ENCODE results near the gene LILRB5. TPM values are rescaled to one million over a fixed set of nuclear protein-coding genes. Genes with fewer than 3 reads are reported as not detected.
"Not testable (repeated sequence)": the region's sequence is repeated elsewhere in the genome, so short reads cannot be mapped to it uniquely, and the experiment has no call there.

The LILRB5 gene
- total RNA-seq, 4 donors from 2014 or later, result 12.5 to 17.5 (median 15.1) TPM

DNA sequence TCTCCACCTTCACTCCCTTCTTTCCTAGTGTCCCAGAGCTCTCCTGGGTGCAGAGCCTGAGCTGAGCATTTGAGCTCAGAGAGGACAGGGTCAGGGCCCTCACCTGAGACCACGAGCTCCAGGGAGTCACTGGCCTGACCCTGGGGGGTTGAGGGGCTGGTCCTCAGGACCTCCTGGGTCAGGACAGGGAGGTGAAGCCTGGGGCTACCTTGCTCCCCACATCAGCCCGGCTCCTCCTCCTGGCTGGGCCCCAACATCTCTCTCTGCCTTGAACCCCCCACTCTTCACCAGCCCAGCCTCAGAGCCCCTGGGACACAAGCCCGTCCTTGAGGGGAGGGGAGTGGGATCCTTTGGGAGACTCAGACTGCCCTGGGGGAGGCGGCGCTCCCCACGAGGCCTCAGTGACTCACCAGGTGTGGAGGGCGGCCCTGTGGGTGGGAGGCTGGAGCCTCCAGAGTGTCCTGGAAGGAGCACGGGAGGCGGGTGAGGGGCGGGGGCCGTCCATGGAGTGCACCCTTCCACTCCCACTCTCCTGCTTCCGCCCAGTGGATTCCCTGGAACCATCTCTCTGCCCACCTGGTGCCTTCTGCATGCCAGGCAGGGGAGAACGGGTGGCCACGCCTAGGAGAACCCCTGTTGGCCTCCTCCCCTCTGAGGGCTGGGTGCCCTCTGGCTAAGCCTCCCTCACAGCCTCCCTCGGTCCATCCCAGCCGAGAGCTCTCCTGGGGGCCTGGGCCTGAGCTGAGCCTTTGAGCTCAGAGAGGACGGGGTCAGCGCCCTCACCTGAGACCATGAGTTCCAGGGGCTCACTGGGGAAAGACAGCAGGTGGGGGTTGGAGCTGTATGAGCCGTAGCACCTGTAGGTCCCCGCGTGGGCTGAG lies 17.3 kb downstream of the LILRB5 start:
- not testable (repeated sequence) for H3K4me3 ChIP-seq, H3K9me3 ChIP-seq, H3K27ac ChIP-seq, H3K36me3 ChIP-seq, H3K4me1 ChIP-seq
- ATAC-seq, result peak; percentile 19
- WGBS, 2 donors (ENCODE audit: low coverage in 1 of 2), result 20% methylated on average over 1 of the region's 21 CpGs; no CpG with 5 or more reads in 1 of the 2 donors
- peaks cover 23% of the 10 kb centered on the region for H3K27me3 ChIP-seq

DNA sequence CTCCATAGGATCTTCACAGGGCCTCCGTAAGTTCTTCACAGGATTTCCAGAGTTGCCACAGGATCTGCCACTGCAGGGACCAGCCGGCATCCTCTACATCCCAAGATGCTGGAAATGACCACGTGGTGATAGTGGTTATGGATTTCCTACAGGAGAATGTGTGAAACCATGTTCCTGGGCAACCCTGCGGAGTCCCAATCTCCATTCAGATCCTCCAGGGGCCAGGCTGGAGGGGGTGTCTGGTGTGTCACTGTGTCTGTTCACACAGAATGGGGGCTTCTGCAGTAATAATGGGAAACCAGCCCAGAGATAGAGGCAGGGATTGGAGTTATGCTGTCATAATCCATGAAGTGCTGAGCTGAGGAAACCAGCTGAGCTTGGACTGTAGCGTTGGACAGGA lies 23.1 kb downstream of the LILRB5 start:
- Histone ChIP-seq H3K36me3 (no peaks in the 10 kb centered on the region), H3K27me3 (peaks cover 43% of the 10 kb centered on the region), H3K4me1 (peaks cover 0 to 3% (median 0%) of the 10 kb centered on the region in 3 donors), H3K9me3 (peaks cover 0 to 10% (median 0%) of the 10 kb centered on the region in 3 donors), H3K27ac (no peak overlapping the region), H3K4me3 (no peak overlapping the region)
- no peak for ATAC-seq
- TF ChIP-seq POLR2A (IDR thresholded peaks at IDR 0.05), result no peak
- TF ChIP-seq POLR2AphosphoS5 (IDR thresholded peaks at IDR 0.05), result no peak
- TF ChIP-seq EP300 (IDR thresholded peaks at IDR 0.05), result no peak
- TF ChIP-seq, protein P1, sequence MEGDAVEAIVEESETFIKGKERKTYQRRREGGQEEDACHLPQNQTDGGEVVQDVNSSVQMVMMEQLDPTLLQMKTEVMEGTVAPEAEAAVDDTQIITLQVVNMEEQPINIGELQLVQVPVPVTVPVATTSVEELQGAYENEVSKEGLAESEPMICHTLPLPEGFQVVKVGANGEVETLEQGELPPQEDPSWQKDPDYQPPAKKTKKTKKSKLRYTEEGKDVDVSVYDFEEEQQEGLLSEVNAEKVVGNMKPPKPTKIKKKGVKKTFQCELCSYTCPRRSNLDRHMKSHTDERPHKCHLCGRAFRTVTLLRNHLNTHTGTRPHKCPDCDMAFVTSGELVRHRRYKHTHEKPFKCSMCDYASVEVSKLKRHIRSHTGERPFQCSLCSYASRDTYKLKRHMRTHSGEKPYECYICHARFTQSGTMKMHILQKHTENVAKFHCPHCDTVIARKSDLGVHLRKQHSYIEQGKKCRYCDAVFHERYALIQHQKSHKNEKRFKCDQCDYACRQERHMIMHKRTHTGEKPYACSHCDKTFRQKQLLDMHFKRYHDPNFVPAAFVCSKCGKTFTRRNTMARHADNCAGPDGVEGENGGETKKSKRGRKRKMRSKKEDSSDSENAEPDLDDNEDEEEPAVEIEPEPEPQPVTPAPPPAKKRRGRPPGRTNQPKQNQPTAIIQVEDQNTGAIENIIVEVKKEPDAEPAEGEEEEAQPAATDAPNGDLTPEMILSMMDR (IDR thresholded peaks at IDR 0.05), result no peak
- 43 to 88% methylated on average over 1 to 4 of the region's 5 CpGs for WGBS, 2 donors (ENCODE audit: low coverage in 1 of 2)

DNA sequence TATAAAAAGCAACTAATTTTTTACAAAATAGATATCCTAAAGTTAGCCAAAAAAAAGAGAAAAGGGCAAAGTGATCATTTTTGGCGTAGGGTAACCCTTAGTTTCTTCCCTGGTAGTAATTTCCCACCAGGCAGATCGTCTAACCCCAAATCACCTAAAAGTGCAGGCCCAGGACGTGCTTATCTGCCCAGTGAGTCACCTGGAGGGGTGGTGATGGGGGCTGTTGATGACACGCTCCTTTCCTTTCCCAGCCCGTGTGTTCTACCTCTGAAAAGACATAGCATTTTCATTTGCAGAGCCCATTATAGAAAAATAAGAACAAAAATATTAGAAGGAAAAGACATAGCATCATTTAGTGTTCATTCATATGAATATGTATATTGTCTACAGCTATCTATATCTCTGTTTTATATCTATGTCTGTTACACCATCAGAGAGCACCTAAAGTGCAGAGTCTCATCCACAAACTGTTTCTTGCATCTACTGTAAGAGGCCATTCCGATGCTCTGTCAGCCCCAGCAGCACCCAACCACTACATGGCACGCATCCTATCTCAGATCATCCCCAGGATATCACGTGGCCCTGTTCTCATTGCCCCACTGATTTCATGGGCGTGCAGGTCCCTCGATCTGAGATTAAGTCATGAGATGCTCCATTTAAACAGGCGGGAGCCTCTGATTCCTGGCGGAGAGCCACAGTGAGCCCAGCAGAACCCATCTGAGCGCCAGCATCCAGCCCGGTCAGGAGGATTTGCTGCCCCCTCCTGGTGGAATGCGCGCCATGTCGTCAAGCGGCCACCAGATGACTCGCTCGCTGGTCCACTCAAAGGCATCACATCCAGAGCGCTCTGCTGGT lies 25.8 kb downstream of the LILRB5 start:
- 18 to 23% methylated on average over 11 to 16 of the region's 21 CpGs for WGBS, 2 donors (ENCODE audit: low coverage in 1 of 2)
- Histone ChIP-seq H3K9me3 (peaks cover 0 to 10% (median 0%) of the 10 kb centered on the region in 3 donors), H3K27ac (no peak overlapping the region), H3K4me3 (no peak overlapping the region), H3K36me3 (no peaks in the 10 kb centered on the region), H3K27me3 (peaks cover 49% of the 10 kb centered on the region), H3K4me1 (peaks cover 0 to 3% (median 0%) of the 10 kb centered on the region in 3 donors)
- TF ChIP-seq, protein P1 (IDR thresholded peaks at IDR 0.05), result peak; percentile 73 to 91 (median 84)
- TF ChIP-seq EP300 (IDR thresholded peaks at IDR 0.05), result no peak
- TF ChIP-seq POLR2A (IDR thresholded peaks at IDR 0.05), result no peak
- peak; percentile 47 for TF ChIP-seq POLR2AphosphoS5 (IDR thresholded peaks at IDR 0.05)
- peak; percentile 91 for ATAC-seq

DNA sequence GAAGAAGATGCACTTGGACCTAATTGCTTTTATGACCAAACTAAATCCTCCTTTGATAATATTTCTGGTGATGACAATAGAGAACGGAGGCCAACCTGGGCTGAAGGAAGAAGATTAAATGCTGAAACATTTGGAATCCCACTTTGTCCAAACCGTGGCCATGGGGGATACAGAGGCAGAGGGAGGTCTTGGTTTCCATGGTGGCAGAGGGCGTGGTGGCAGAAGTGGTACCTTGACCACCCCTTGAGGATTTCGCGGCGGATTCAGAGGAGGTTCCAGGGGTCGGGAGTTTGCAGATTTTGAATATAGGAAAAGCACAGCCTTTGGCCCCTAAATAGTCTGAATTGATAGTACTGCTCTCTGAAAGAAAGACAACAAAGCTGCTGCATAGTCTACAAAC lies 27.0 kb downstream of the LILRB5 start:
- ATAC-seq, result no peak
- no peak for TF ChIP-seq POLR2A (IDR thresholded peaks at IDR 0.05)
- TF ChIP-seq EP300 (IDR thresholded peaks at IDR 0.05), result no peak
- TF ChIP-seq POLR2AphosphoS5 (IDR thresholded peaks at IDR 0.05), result no peak
- TF ChIP-seq, protein P1 (IDR thresholded peaks at IDR 0.05), result no peak
- no peak overlapping the region for H3K27ac ChIP-seq
- peaks cover 48% of the 10 kb centered on the region for H3K27me3 ChIP-seq
- peaks cover 0 to 10% (median 0%) of the 10 kb centered on the region in 3 donors for H3K9me3 ChIP-seq
- no peaks in the 10 kb centered on the region for H3K36me3 ChIP-seq
- no peak overlapping the region for H3K4me3 ChIP-seq
- 69 to 82% methylated on average over 2 to 7 of the region's 7 CpGs for WGBS, 2 donors (ENCODE audit: low coverage in 1 of 2)
- H3K4me1 ChIP-seq, result peaks cover 0 to 3% (median 0%) of the 10 kb centered on the region in 3 donors

DNA sequence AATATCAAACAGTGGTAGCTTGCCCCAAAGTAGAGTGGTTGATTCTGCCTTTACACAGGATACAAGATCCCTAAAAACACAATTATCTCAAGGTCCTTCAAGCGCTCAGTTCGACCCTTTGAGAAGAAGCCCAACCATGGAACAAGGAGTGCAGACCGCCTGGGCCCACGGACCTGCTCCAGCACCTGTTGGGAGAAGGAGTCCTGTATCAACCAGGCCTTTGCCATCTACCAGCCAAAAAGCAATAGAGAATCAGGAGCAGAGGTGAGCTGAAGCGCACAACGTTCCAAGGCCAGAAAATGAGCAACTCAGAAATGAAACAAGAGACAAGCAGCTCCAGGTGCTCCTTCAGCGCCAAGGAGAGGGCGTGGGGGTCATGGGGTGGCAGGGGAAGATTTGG lies 27.9 kb downstream of the LILRB5 start:
- Histone ChIP-seq H3K4me1 (peaks cover 0 to 3% (median 0%) of the 10 kb centered on the region in 3 donors), H3K9me3 (peaks cover 0 to under 1% (median 0%) of the 10 kb centered on the region in 3 donors), H3K4me3 (no peak overlapping the region), H3K36me3 (no peaks in the 10 kb centered on the region), H3K27ac (no peak overlapping the region), H3K27me3 (peaks cover 40% of the 10 kb centered on the region)
- WGBS, 2 donors (ENCODE audit: low coverage in 1 of 2), result 90% methylated on average over 2 of the region's 8 CpGs; no CpG with 5 or more reads in 1 of the 2 donors
- TF ChIP-seq POLR2A (IDR thresholded peaks at IDR 0.05) (no peak), POLR2AphosphoS5 (IDR thresholded peaks at IDR 0.05) (no peak)
- TF ChIP-seq, protein P1 (IDR thresholded peaks at IDR 0.05), result no peak
- ATAC-seq, result no peak

DNA sequence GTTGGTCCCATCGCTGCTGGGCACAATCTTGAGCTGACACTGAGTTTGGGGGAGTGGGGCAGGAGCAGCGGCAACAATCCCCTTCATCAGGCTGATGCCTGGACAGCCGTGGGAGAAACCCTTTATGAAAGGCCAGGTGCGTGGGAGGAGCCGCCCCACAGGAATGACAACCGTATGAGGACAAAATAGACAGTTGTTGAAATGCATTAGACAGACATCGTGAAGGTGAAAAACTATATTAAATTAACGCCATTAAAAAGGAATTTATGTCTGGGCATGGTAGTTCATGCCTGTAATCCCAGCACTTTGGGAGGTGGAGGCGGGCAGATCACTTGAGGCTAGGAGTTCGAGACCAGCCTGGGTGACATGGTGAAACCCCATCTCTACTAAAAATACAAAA lies 32.5 kb downstream of the LILRB5 start:
- not testable (repeated sequence) for ATAC-seq, H3K4me1 ChIP-seq, H3K27ac ChIP-seq, H3K36me3 ChIP-seq, H3K4me3 ChIP-seq, H3K9me3 ChIP-seq
- WGBS, 2 donors (ENCODE audit: low coverage in 1 of 2), result 71 to 100% methylated on average over 1 to 8 of the region's 10 CpGs
- H3K27me3 ChIP-seq, result peaks cover 46% of the 10 kb centered on the region

DNA sequence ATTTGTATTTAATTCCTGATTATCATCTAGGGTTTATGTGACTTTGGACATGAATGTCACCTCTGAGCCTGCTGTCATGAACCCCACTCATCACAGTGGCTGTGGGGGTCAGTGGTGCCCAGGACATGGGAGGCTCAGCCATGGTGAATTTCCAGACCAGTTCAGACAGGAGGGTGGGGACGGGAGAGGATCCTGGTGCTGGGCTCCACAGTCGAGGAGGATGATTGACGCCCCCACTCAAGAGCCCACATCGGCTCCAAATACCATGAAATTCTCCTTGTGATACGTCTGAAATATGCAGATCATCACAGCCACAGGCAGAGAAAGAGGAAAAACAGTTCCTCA lies 33.2 kb downstream of the LILRB5 start:
- ATAC-seq, H3K4me1 ChIP-seq, H3K36me3 ChIP-seq, H3K9me3 ChIP-seq, H3K4me3 ChIP-seq, H3K27ac ChIP-seq: not testable (repeated sequence)
- peaks cover 46% of the 10 kb centered on the region for H3K27me3 ChIP-seq
- WGBS, 2 donors (ENCODE audit: low coverage in 1 of 2), result 40% methylated on average over 1 of the region's 5 CpGs

All from gastroesophageal sphincter (tissue), 4 donors.